ENCODE measurements around the gene TANC1.

- TF ChIP-seq POLR2A (IDR thresholded peaks at IDR 0.05; ENCODE audit: low read length) (no peak), GATA1 (IDR thresholded peaks at IDR 0.05; ENCODE audit: low read depth, low read length) (no peak)
These were observed 96.2 kb downstream of the TANC1 start for GRCh38 chr2:159064446-159065301.

Measured in erythroblast (primary cell).